GM18951 (cell line): ENCODE measurements around the gene DMKN.

Experiments
- POLR2A ChIP-seq: IDR thresholded peaks from 4 replicates; pipeline ENCODE4 v1.6.1; 2011; ENCODE audit warnings: mild to moderate bottlenecking; ENCODE audit not compliant: insufficient read length, insufficient read depth; ENCODE audit errors: extremely low read depth
- in situ Hi-C: fragments of 300-500 bp; cut with MboI; formaldehyde crosslinking; loops from one replicate; pipeline ENCODE4 v1.12.0; 2022; ENCODE audit warnings: low sequenced_read_pairs, mixed read lengths, inconsistent platforms; ENCODE audit not compliant: unreplicated experiment

The DMKN gene

GRCh38 chr19:35462476-35462953 is 50.9 kb downstream of the DMKN start:
- in situ Hi-C loops, result loop anchor here (5.0 kb wide), 1 partner anchor 40 kb away; no protein-coding TSS in a partner anchor
- no peak for TF ChIP-seq POLR2A

GRCh38 chr19:35461788-35462187 is 51.7 kb downstream of the DMKN start:
- in situ Hi-C loops, result loop anchor here (5.0 kb wide), 1 partner anchor 39 kb away; no protein-coding TSS in a partner anchor

- TF ChIP-seq POLR2A, result no peak
- in situ Hi-C loops, result loop anchor here (5.0 kb wide), 1 partner anchor 39 kb away; no protein-coding TSS in a partner anchor
These were observed 52.4 kb downstream of the DMKN start for GRCh38 chr19:35461060-35461459.

GRCh38 chr19:35460608-35461007 is 52.8 kb downstream of the DMKN start:
- in situ Hi-C loops, result loop anchor here (5.0 kb wide), 1 partner anchor 38 kb away; no protein-coding TSS in a partner anchor

GRCh38 chr19:35459414-35460082 is 53.9 kb downstream of the DMKN start:
- in situ Hi-C loops, result loop anchor here (5.0 kb wide), 1 partner anchor 37 kb away; no protein-coding TSS in a partner anchor
- no peak for TF ChIP-seq POLR2A

More at GRCh38 chr19:35460608-35461007, 52.8 kb downstream of the DMKN start:
- TF ChIP-seq POLR2A, result no peak

GRCh38 chr19:35458731-35459391 is 54.6 kb downstream of the DMKN start:
- in situ Hi-C loops, result no loop called here
- TF ChIP-seq POLR2A, result no peak

GRCh38 chr19:35458192-35458591 is 55.3 kb downstream of the DMKN start:
- TF ChIP-seq POLR2A, result no peak
- in situ Hi-C loops, result no loop called here

GRCh38 chr19:35457173-35457572 is 56.3 kb downstream of the DMKN start:
- in situ Hi-C loops, result no loop called here

GRCh38 chr19:35455616-35456201 is 57.7 kb downstream of the DMKN start:
- in situ Hi-C loops, result no loop called here

More at GRCh38 chr19:35457173-35457572, 56.3 kb downstream of the DMKN start:
- TF ChIP-seq POLR2A, result no peak

GRCh38 chr19:35454663-35455062 is 58.8 kb downstream of the DMKN start:
- in situ Hi-C loops, result no loop called here
- no peak for TF ChIP-seq POLR2A

More at GRCh38 chr19:35455616-35456201, 57.7 kb downstream of the DMKN start:
- TF ChIP-seq POLR2A, result no peak

GRCh38 chr19:35451338-35452096 is 61.9 kb downstream of the DMKN start:
- TF ChIP-seq POLR2A, result no peak
- in situ Hi-C loops, result no loop called here

GRCh38 chr19:35449359-35450043 is 63.9 kb downstream of the DMKN start:
- in situ Hi-C loops, result no loop called here
- TF ChIP-seq POLR2A, result no peak

- in situ Hi-C loops, result no loop called here
- no peak for TF ChIP-seq POLR2A
These were observed 65.6 kb downstream of the DMKN start, which contains the start of gene FFAR2 for GRCh38 chr19:35447606-35448469. Gene FFAR2 (plus strand): TSS chr19:35448257. CDS start chr19:35449715, 1,458 bp downstream.
